ENCODE data around the gene ANKRD23.
"Not testable (repeated sequence)": the region's sequence is repeated elsewhere in the genome, so short reads cannot be mapped to it uniquely, and the experiment has no call there.

ANKRD23 gene

DNA sequence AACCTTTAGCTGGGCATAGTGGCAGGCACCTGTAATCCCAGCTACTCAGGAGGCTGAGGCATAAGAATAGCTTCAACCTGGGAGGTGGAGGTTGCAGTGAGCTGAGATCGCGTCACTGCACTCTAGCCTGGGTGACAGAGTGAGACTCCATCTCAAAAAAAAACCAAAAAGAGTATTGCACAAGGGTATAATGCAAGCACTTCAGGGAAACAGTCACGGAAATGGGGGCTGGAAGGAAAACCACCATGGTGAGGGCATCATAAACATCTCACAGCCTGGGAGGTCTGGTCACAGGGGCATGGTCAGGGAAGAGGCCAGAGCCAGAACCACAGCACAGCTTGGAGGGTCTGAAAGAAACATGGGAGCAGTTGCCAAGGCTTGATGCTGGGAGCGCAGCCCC, 19.2 kb upstream of the ANKRD23 start:
- not testable (repeated sequence) for DNase-seq (ENCODE audit: low read depth)

DNA sequence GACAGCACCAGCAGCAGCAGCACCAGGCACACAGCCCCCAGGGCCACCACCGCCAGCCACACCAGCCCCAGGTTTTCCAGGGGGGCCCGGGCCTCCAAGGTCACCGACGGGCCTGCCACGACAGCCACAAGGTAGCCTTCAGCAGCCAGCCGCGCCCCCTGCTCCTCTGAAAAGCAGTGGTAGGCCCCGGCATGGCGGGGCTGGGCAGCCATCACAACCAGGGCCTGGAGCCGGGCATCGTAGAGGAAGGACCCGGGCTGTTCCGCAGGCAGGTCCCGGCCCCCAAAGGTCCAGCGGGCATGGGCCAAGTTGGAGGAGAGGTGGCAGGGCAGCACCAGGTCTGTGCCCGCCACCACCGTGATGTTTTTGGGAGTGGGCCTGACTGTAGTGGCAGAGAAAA, 17.3 kb upstream of the ANKRD23 start:
- DNase-seq (ENCODE audit: low read depth): no peak

DNA sequence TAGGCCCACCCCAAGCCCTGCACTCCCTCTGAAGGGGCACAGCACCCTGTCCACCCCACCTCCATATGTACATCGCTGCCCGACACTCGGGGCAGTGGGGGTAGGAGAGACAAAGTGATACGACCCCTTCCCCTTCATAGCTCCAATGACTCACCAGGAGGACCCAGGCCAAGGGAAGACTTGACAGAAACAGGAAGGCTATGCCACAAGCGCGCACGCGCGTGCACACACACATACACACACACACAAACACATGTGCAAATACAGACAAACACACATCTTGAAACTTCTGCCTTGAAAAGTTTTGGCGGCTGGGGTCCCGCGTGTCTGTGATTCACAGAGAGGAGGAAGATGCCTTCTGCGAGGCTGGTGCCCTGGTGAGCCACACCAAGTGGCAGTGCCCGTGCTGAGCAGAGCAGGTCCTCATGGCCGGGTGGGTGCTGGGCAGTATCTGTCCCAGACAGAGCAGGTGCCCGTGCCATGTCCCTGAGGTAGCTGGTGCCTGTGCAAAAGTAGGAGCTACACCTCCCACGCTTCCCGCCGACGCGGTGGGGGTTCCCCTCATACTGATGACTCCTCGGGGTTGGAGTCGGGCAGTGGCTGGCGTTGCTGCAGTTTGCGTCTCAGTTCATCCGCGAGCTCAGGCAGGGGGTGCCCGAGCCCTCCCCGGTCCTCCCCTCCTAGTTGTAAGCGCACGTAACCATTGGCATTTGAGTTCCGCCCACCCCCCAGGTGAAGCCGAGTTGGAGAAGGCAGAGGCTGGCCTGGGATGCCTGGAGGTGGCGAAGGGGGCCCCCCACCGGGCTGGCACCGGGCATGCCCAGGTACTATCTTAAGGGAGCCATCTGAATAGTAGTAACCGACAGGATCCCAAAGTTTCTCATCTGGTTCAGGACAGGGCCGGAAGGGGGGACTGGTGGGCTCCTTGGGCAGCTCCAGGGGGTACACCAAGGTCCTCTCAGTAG, 16.5 kb upstream of the ANKRD23 start:
- DNase-seq (ENCODE audit: low read depth): no peak

DNA sequence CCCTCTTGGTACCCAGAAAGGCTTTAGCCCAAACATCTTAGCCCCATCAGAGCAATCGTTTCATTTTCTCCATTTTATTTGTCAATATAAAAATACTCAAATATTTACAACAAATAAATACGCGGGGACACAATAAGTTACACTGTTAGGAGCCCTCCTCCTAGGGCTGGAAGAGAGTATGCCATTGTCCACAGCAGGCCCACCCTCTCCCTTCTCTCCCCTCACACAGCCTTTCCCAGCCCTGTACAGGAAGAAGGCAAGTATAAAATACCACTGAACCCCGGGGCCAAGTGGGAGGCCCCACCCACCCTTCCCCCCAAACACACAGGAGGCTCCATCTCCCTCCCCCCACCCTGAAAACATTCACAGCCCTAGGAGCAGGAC, 15.9 kb upstream of the ANKRD23 start:
- no peak for DNase-seq (ENCODE audit: low read depth)

GRCh38 chr2:96859099-96859649, 15.4 kb upstream of the ANKRD23 start:
- no peak for DNase-seq (ENCODE audit: low read depth)

DNA sequence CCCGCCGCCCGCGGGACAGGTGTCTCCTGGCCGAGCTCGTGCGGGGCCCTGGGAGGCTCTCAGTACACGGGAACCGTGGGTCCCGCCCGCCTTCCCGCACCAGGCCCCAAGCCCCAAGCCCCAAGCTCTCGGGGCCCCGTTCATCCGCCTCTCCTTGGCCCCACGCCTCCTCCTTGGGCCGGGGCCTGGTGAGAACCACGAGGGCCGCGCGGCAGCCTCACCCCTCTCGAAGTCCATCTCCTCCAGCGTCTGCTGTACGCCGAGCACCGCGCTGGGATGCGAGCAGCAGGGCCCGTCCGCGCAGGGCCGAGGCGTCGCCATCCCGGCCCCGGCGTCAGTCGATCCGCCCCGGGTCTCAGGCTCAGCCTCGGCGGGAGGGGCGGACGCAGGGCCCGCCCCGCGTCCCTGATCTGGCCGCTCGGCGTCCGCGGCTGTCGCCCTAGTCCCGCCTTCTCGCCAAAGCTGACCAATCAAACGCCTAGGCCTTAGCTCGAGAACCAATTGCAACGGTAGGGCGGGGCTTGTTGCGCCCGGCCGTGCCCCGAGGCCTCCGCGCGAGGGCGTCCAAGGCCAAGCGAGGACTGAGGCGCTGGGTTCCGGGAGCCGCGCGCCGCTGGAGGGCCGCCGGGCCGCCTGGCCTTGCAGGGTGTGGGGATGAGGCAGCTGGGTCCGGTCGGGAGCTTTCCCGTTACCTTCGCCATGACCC, 14.0 kb upstream of the ANKRD23 start, which contains the start of gene ANKRD39:
Gene ANKRD39, minus strand, starts transcription at position 350 of the 706 bp plus-strand sequence. Its CDS starts 29 bp downstream, at position 321.
- peak; percentile 97 for DNase-seq (ENCODE audit: low read depth)

- DNase-seq (ENCODE audit: low read depth): no peak
These were observed 13.2 kb upstream of the ANKRD23 start for GRCh38 chr2:96856776-96857666.

DNA sequence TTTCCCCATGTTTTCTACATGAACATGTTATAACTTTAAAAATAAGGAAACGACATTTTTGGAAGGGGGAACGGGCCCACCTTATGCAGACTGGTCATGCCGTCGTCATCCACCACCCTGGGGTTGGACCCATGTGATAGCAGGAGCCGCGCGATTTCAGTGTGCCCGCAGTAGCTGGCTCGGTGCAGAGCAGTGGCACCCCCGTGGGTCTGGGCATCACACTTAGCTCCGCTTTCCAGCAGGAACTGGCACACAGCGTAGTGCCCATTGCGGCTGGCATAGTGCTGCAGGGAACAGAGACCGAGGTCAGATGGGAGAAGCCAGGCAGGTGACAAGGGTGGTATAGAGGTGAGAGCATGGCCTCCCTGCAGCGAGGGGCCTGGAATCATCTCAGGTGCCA, 9.5 kb upstream of the ANKRD23 start:
- DNase-seq (ENCODE audit: low read depth): no peak

DNA sequence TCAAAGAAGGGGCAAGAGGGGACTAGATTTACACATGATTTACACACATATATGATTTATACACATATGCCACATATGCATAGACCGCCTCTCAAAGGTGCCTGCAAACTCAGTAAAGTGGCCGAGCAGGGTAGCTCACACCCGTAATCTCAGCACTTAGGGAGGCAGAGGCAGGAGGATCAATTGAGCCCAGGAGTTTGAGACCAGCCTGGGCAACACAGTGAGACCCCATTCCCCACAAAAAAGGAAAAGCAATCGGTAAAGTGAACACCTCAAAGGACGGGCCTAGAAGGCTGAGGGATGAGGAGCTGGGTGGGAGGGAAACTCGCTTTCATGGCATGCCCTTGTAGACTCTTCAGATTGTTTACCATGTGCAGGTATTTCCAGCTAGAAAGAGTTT, 8.8 kb upstream of the ANKRD23 start:
- no peak for DNase-seq (ENCODE audit: low read depth)

- DNase-seq (ENCODE audit: low read depth): no peak
These were observed 4.4 kb upstream of the ANKRD23 start for GRCh38 chr2:96848264-96848663.

GRCh38 chr2:96847586-96847985, 3.8 kb upstream of the ANKRD23 start:
- DNase-seq (ENCODE audit: low read depth): no peak

- no peak for DNase-seq (ENCODE audit: low read depth)
These were observed 3.0 kb upstream of the ANKRD23 start for GRCh38 chr2:96846825-96847224.

- no peak for DNase-seq (ENCODE audit: low read depth)
These were observed 586 bp upstream of the ANKRD23 start for GRCh38 chr2:96844405-96844808.

DNA sequence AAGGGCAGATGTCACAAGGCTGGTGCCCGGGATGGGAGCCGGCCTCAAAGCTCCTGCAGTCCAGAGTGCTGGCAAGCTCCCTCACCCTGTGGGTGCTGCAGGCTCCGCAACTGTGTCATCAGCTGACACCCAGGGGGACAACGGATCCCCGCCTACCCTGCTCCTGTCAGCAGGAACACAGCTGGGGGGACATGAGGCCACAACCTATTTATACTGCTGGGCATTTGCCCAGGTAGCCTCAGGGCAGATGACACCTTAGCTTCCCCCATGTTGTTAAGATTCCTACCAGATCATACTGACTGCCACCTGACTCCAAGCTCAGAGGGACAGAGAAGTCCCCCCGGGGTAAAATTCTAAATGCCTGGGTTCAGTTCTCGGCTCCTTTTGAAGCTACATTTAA, 1.2 kb downstream of the ANKRD23 start:
- DNase-seq (ENCODE audit: low read depth): no peak

- no peak for DNase-seq (ENCODE audit: low read depth)
These were observed 1.9 kb downstream of the ANKRD23 start for GRCh38 chr2:96841701-96842495.

GRCh38 chr2:96839875-96840850, 3.7 kb downstream of the ANKRD23 start:
- DNase-seq (ENCODE audit: low read depth): no peak

DNA sequence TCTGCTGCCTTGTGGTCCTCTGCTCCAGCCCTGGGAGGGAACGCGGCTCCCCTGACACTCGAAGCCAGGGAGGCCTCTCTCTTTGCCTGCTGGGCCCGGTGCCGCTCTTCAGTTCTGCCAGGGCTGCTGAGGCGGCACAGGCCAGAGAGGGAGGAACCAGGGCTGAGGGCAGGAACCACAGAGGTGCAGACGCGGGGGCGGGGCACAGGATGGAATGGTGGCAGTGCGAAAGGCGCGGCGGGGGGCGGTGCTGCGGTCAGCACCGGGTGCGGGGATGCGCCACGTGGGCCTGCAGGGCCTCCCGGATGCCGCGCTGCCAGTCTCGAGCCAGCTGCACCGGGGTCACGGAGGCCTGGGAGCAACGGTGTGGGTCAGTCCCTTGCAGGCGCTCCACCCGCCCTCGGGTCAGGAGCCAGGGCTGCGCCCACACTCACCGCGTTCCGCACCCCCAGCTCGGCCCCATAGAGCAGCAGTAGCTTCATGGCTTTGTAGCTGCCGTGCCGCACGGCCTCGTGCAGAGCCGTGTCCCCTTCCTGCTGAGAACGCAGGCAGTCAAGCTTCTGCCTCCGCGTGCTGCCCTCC, 4.4 kb downstream of the ANKRD23 start:
- DNase-seq (ENCODE audit: low read depth): no peak

GRCh38 chr2:96838345-96839292, 5.2 kb downstream of the ANKRD23 start:
- no peak for DNase-seq (ENCODE audit: low read depth)

Measured in fibroblast of the conjunctiva (primary cell).